IMR-90 (cell line): ENCODE measurements around the gene TTC3. TPM values are rescaled to one million over a fixed set of nuclear protein-coding genes. Genes with fewer than 3 reads are reported as not detected.

Experiments used
- ATAC-seq: fragments of 200-7000 bp; cut with Tn5 transposase; 2 replicates; pipeline ENCODE4 v1.9.1; 2020; ENCODE audit warnings: low read depth, mild to moderate bottlenecking, moderate library complexity
- BruUV-seq: library from RNA; stranded (reverse); fragments of 400-500 nt; replicated peaks from 2 replicates; lab custom pipeline; 2021; lab: Mats Ljungman, UMichigan
- CTCF ChIA-PET: fragments of 300-600 bp; formaldehyde crosslinking; extraction: SDS; loops from one replicate; lab custom pipeline; 2021; ENCODE audit warnings: antibody characterized with exemption; lab: Yijun Ruan, JAX
- POLR2A ChIA-PET: fragments of 300-600 bp; sonication (Branson Sonifier 250); formaldehyde crosslinking; loops from one replicate; lab custom pipeline; 2022; ENCODE audit warnings: antibody characterized with exemption; ENCODE audit not compliant: unreplicated experiment; lab: Charles Lee
- DNase-seq: peaks from one replicate; pipeline ENCODE4 v3.0.0; 2013
- H2AFZ ChIP-seq: replicated peaks from 2 replicates; pipeline ENCODE3; 2013; ENCODE audit warnings: low read length, mild to moderate bottlenecking; ENCODE audit not compliant: poor library complexity
- H2AK5ac ChIP-seq: 2 replicates; pipeline ENCODE4 v1.6.1; 2013; ENCODE audit warnings: low read depth, low read length, inconsistent platforms
- H2AK9ac ChIP-seq: replicated peaks from 2 replicates; pipeline ENCODE3; 2013; ENCODE audit warnings: mild to moderate bottlenecking, low read depth, low read length, moderate library complexity; ENCODE audit not compliant: poor library complexity
- H2BK120ac ChIP-seq: 2 replicates; pipeline ENCODE4 v1.6.1; 2013; ENCODE audit warnings: low read depth, low read length, inconsistent platforms
- H2BK15ac ChIP-seq: 3 replicates; pipeline ENCODE4 v1.6.1; 2013; ENCODE audit warnings: low read depth, low read length, inconsistent platforms
- H2BK20ac ChIP-seq: 2 replicates; pipeline ENCODE4 v1.6.1; 2013; ENCODE audit warnings: low read depth, mild to moderate bottlenecking, inconsistent platforms, low read length, moderate library complexity
- H2BK5ac ChIP-seq: 2 replicates; pipeline ENCODE4 v1.6.1; 2013; ENCODE audit warnings: mild to moderate bottlenecking, low read depth, low read length, inconsistent platforms; ENCODE audit not compliant: poor library complexity, severe bottlenecking
- H3K14ac ChIP-seq: replicated peaks from 2 replicates; pipeline ENCODE4 v1.6.1; 2013; ENCODE audit warnings: low read depth, low read length, inconsistent platforms
- H3K18ac ChIP-seq: 2 replicates; pipeline ENCODE4 v1.6.1; 2013; ENCODE audit warnings: low read depth, low read length, control low read depth
- H3K23ac ChIP-seq: 2 replicates; pipeline ENCODE4 v1.6.1; 2013; ENCODE audit warnings: low read depth, low read length, inconsistent platforms
- H3K27ac ChIP-seq: 2 replicates; pipeline ENCODE4 v1.5.1; 2013; ENCODE audit warnings: mild to moderate bottlenecking, control low read depth, low read length; ENCODE audit not compliant: insufficient read depth
- H3K27me3 ChIP-seq: 2 replicates; pipeline ENCODE4 v1.6.1; 2013; ENCODE audit warnings: low read length; ENCODE audit not compliant: control insufficient read depth, insufficient read depth
- H3K36me3 ChIP-seq: 2 replicates; pipeline ENCODE4 v1.6.1; 2013; ENCODE audit warnings: low read length, mixed read lengths; ENCODE audit not compliant: control insufficient read depth, insufficient read depth
- H3K4ac ChIP-seq: 2 replicates; pipeline ENCODE4 v1.6.1; 2013; ENCODE audit warnings: low read depth, low read length, inconsistent platforms
- H3K4me1 ChIP-seq: 2 replicates; pipeline ENCODE4 v1.6.1; 2013; ENCODE audit warnings: low read length, mixed read lengths; ENCODE audit not compliant: control insufficient read depth, insufficient read depth
- H3K4me2 ChIP-seq: 2 replicates; pipeline ENCODE4 v1.6.1; 2013; ENCODE audit warnings: low read depth, mild to moderate bottlenecking, control low read depth, low read length, moderate library complexity
- H3K4me3 ChIP-seq: 2 replicates; pipeline ENCODE4 v1.5.1; 2013; ENCODE audit warnings: low read depth, mild to moderate bottlenecking, control low read depth, low read length, moderate library complexity; ENCODE audit not compliant: insufficient read depth
- H3K56ac ChIP-seq: 2 replicates; pipeline ENCODE4 v1.6.1; 2013; ENCODE audit warnings: low read length, inconsistent platforms; ENCODE audit not compliant: insufficient read depth; ENCODE audit errors: extremely low read depth
- H3K79me1 ChIP-seq, 2 experiments: 2 replicates each; pipeline ENCODE4 v1.6.1; 2013; ENCODE audit warnings: low read length in 2 of 2, inconsistent platforms in 1 of 2, low read depth in 1 of 2
- H3K9ac ChIP-seq: 2 replicates; pipeline ENCODE4 v1.6.1; 2013; ENCODE audit warnings: low read depth, low read length, control low read depth
- H3K9me1 ChIP-seq: 2 replicates; pipeline ENCODE4 v1.6.1; 2013; ENCODE audit warnings: low read length, inconsistent platforms; ENCODE audit not compliant: insufficient read depth
- H3K9me3 ChIP-seq: 2 replicates; pipeline ENCODE4 v1.6.1; 2013; ENCODE audit warnings: low read length; ENCODE audit not compliant: control insufficient read depth, insufficient read depth
- H4K20me1 ChIP-seq: 2 replicates; pipeline ENCODE4 v1.6.1; 2013; ENCODE audit warnings: low read length, inconsistent platforms; ENCODE audit not compliant: insufficient read depth
- H4K5ac ChIP-seq: 2 replicates; pipeline ENCODE4 v1.6.1; 2013; ENCODE audit warnings: mild to moderate bottlenecking, low read depth, low read length, control low read depth
- H4K8ac ChIP-seq, 2 experiments: 2 replicates each; pipeline ENCODE4 v1.6.1; 2013; ENCODE audit warnings: low read depth in 2 of 2, low read length in 2 of 2, control low read depth in 1 of 2, inconsistent platforms in 1 of 2
- H4K91ac ChIP-seq: 2 replicates; pipeline ENCODE4 v1.6.1; 2013; ENCODE audit warnings: low read depth, low read length, inconsistent platforms; ENCODE audit not compliant: insufficient read depth
- BHLHE40 ChIP-seq: fragments of 150-350 bp; IDR thresholded peaks from 2 replicates; pipeline ENCODE4 v1.6.1; 2016; ENCODE audit warnings: mild to moderate bottlenecking, low read depth, low read length
- CEBPB ChIP-seq: IDR thresholded peaks from 2 replicates; pipeline ENCODE4 v1.6.1; 2012; ENCODE audit warnings: low read depth, low read length, improper control_type of control experiment
- CHD1 ChIP-seq: IDR thresholded peaks from 2 replicates; pipeline ENCODE4 v1.6.1; 2012; ENCODE audit warnings: low read depth, low read length, improper control_type of control experiment
- FOS ChIP-seq: fragments of 150-350 bp; IDR thresholded peaks from 2 replicates; pipeline ENCODE4 v1.6.1; 2016; ENCODE audit warnings: low read depth, low read length
- MAFK ChIP-seq: IDR thresholded peaks from 2 replicates; pipeline ENCODE4 v1.6.1; 2012; ENCODE audit warnings: low read depth, low read length, improper control_type of control experiment
- MAZ ChIP-seq: IDR thresholded peaks from 2 replicates; pipeline ENCODE4 v1.6.1; 2012; ENCODE audit warnings: low read depth, mild to moderate bottlenecking, low read length, improper control_type of control experiment, moderate library complexity, borderline replicate concordance
- MXI1 ChIP-seq: IDR thresholded peaks from 2 replicates; pipeline ENCODE4 v1.6.1; 2012; ENCODE audit warnings: low read depth, mild to moderate bottlenecking, low read length, moderate library complexity, borderline replicate concordance
- NFE2L2 ChIP-seq: fragments of 150-350 bp; IDR thresholded peaks from 2 replicates; pipeline ENCODE4 v1.6.1; 2016; ENCODE audit warnings: low read depth, mild to moderate bottlenecking, low read length
- POLR2A ChIP-seq: IDR thresholded peaks from 2 replicates; pipeline ENCODE4 v1.6.1; 2012; ENCODE audit warnings: mild to moderate bottlenecking, low read depth, low read length
- RAD21 ChIP-seq: IDR thresholded peaks from 2 replicates; pipeline ENCODE4 v1.6.1; 2012; ENCODE audit warnings: low read length, improper control_type of control experiment
- WGBS, 2 experiments: methylation state at CpG; one replicate each; pipeline versions ENCODE4 v1.1.5 to v1.1.7; 2013; ENCODE audit warnings: missing lambda C conversion rate in 2 of 2; ENCODE audit not compliant: insufficient read length in 1 of 2; ENCODE audit errors: extremely low coverage in 2 of 2; 5-methylcytosine and 5-hydroxymethylcytosine counted together
- dilution Hi-C: fragments of 300-500 bp; cut with HindIII; formaldehyde crosslinking; loops from one replicate; pipeline ENCODE4 v1.14.3; 2018; ENCODE audit warnings: low sequenced_read_pairs; ENCODE audit not compliant: unreplicated experiment
- in situ Hi-C: fragments of 300-500 bp; cut with MboI; formaldehyde crosslinking; loops from 3 replicates; pipeline ENCODE4 v1.14.3; 2019; ENCODE audit warnings: low sequenced_read_pairs, inconsistent platforms, mixed read lengths
- intact Hi-C: fragments of 100-400 bp; cut with micrococcal nuclease; formaldehyde crosslinking; loops from 2 replicates; pipeline ENCODE4 v1.10.0; 2022
- polyA plus RNA-seq, 3 experiments: library from polyadenylated mRNA; depleted of rRNA; stranded (reverse); fragments of >200 nt; gene quantifications; 2 replicates each; pipeline ENCODE4 v1.2.3, GENCODE V29; 2012; ENCODE audit warnings: low replicate concordance in 1 of 3
- total RNA-seq: library from RNA; depleted of rRNA; stranded (reverse); fragments of >200 nt; gene quantifications from 2 replicates; pipeline ENCODE4 v1.2.3, GENCODE V29; 2012
- TF ChIP-seq, protein P1 (sequence below): conservative IDR thresholded peaks from 2 replicates; pipeline ENCODE4 v1.5.1; 2012; ENCODE audit warnings: mild to moderate bottlenecking, low read depth, low read length, improper control_type of control experiment

The TTC3 gene
- total and polyA plus RNA-seq, 2 of the 4 experiments (the other 2 are of a cell fraction): 96.7 to 293 TPM

DNA sequence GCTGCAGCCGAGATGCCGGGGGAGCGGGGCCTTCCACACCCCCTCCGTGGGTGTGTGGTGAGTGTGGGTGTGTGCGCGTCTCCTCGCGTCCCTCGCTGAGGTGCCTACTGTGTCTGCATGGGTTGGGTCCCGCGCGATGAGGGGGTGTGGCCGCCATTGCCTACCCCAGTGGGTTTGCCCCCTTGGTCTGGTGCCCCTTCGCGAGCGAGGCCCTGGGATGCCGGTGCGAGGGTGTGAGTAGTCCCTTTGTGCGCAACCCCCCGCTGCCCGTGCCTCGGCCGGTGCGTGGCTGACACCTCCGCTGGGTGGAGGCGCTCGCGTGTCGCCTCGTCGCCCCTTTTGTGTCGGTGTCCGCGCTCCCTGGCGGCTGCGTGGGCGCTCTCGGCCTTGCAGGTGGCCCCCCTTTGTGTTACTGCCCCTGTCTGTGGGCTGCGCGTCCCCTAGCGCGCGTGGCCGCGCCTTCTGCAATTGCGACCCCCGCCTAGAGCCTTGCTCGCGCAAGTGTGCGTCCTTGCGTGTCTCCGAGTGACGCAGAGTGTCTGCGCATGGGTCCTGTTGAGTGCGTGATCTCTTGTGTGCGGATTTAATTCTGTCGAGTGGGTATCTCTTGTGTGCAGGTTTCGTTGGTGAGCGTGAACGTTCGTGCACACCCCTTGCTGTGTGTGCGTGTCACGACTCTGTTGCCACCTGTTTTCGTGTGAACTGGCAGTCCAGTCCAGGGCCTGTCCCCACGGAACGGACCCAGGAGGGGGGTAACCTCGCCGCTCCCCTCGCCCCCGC, 553 bp downstream of the TTC3 start:
- no peaks in the 10 kb centered on the region for H3K9me3 ChIP-seq
- H3K79me1 ChIP-seq: peaks cover 11 to 54% of the 10 kb centered on the region in 2 experiments
- peak overlapping the region; percentile 45 for H4K5ac ChIP-seq
- H3K4me3 ChIP-seq: peak overlapping the region; percentile 92
- dilution Hi-C loops (no loop called here), in situ Hi-C loops (no loop called here), intact Hi-C loops (loop anchor here (2.0 kb wide), 1 partner anchor 85 kb away; no protein-coding TSS in a partner anchor)
- H4K20me1 ChIP-seq: peaks cover 47% of the 10 kb centered on the region
- peak overlapping the region; percentile 84; the same call in 1 of the 2 replicates for H4K91ac ChIP-seq
- peak overlapping the region; percentile 67 for H3K56ac ChIP-seq
- peaks cover 13% of the 10 kb centered on the region; the same call in 1 of the 2 replicates for H3K9me1 ChIP-seq
- peak overlapping the region; percentile 95 for H3K4me2 ChIP-seq
- peak overlapping the region; percentile 53; the same call in 1 of the 2 replicates for H2BK120ac ChIP-seq
- peak overlapping the region; percentile 59 for H3K14ac ChIP-seq
- WGBS, 2 experiments: 0% methylated on average over 12 of the region's 70 CpGs; no CpG with 5 or more reads in 1 of the 2 experiments
- peak overlapping the region; percentile 95 for H2AFZ ChIP-seq
- peak overlapping the region; percentile 93 for H3K4ac ChIP-seq
- peaks cover 9% of the 10 kb centered on the region for H3K4me1 ChIP-seq
- peak; percentile 8 for ATAC-seq
- H4K8ac ChIP-seq: peak overlapping the region; percentile 76 to 88; a peak in 3 of 4 replicates
- peak overlapping the region; percentile 91 for H3K27ac ChIP-seq
- H3K36me3 ChIP-seq: no peaks in the 10 kb centered on the region; the same call in 1 of the 2 replicates
- peak; percentile 67 for DNase-seq
- no TSS peak for BruUV-seq
- H3K9ac ChIP-seq: peak overlapping the region; percentile 93
- H2AK9ac ChIP-seq: peak overlapping the region; percentile 99
- ChIA-PET POLR2A (no interaction called here), CTCF (no interaction called here)
- H2BK5ac ChIP-seq: peak overlapping the region; percentile 92
- no peaks in the 10 kb centered on the region for H3K27me3 ChIP-seq
- H2BK15ac ChIP-seq: no peak overlapping the region; the same call in 2 of the 3 replicates
- peak overlapping the region; percentile 72 for H3K23ac ChIP-seq
- H2AK5ac ChIP-seq: peak overlapping the region; percentile 90
- H3K18ac ChIP-seq: peak overlapping the region; percentile 25
- TF ChIP-seq NFE2L2: no peak
- no peak for TF ChIP-seq RAD21
- TF ChIP-seq MAZ: peak; percentile 41; the same call in 1 of the 2 replicates
- TF ChIP-seq MAFK: no peak
- TF ChIP-seq, protein P1, sequence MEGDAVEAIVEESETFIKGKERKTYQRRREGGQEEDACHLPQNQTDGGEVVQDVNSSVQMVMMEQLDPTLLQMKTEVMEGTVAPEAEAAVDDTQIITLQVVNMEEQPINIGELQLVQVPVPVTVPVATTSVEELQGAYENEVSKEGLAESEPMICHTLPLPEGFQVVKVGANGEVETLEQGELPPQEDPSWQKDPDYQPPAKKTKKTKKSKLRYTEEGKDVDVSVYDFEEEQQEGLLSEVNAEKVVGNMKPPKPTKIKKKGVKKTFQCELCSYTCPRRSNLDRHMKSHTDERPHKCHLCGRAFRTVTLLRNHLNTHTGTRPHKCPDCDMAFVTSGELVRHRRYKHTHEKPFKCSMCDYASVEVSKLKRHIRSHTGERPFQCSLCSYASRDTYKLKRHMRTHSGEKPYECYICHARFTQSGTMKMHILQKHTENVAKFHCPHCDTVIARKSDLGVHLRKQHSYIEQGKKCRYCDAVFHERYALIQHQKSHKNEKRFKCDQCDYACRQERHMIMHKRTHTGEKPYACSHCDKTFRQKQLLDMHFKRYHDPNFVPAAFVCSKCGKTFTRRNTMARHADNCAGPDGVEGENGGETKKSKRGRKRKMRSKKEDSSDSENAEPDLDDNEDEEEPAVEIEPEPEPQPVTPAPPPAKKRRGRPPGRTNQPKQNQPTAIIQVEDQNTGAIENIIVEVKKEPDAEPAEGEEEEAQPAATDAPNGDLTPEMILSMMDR: no peak
- no peak for TF ChIP-seq FOS
- TF ChIP-seq BHLHE40: peak; percentile 86
- no peak for TF ChIP-seq CEBPB
- TF ChIP-seq MXI1: 0 out of 2 replicates have a peak, but pooled peaks have one; percentile 5
- TF ChIP-seq POLR2A: peak; percentile 67
- TF ChIP-seq CHD1: peak; percentile 86; the same call in 1 of the 2 replicates
- no peak overlapping the region for H2BK20ac ChIP-seq
